Sigmoid colon (tissue), 7 donors: Measurements from ENCODE around the gene COL5A2. TPM values are rescaled to one million over a fixed set of nuclear protein-coding genes. Genes with fewer than 3 reads are reported as not detected.

Experiments
- DNase-seq: peaks from one replicate; pipeline ENCODE4 v3.0.0-alpha.2; 2019
- H3K27ac ChIP-seq, 4 donors: fragments of 200-600 bp; sonication (generic); one replicate each; pipeline ENCODE4 v1.5.1; 2016 to 2019; ENCODE audit warnings: mild to moderate bottlenecking in 1 of 4
- H3K27me3 ChIP-seq, 3 donors: fragments of 200-600 bp; sonication (generic); one replicate each; pipeline ENCODE4 v1.5.1; 2019; ENCODE audit warnings: mild to moderate bottlenecking in 1 of 3
- H3K36me3 ChIP-seq, 4 donors: fragments of 200-600 bp; sonication (generic); one replicate each; pipeline ENCODE4 v1.5.1; 2016 to 2019
- H3K4me1 ChIP-seq, 4 donors: fragments of 200-600 bp; sonication (generic); one replicate each; pipeline ENCODE4 v1.5.1; 2017 to 2019
- H3K4me3 ChIP-seq, 4 donors: fragments of 200-600 bp; sonication (generic); one replicate each; pipeline ENCODE4 v1.5.1; 2017 to 2019; ENCODE audit warnings: mild to moderate bottlenecking in 2 of 4, moderate library complexity in 1 of 4
- H3K9me3 ChIP-seq, 4 donors: fragments of 200-600 bp in 3 of 4; sonication (generic) in 3 of 4; one replicate each; pipeline versions ENCODE4 v1.5.1 to v1.6.1; 2013 to 2019
- EP300 ChIP-seq, 4 donors: sonication (generic); formaldehyde crosslinking; IDR thresholded peaks; one replicate each; pipeline ENCODE4 v1.6.1; 2017; ENCODE audit warnings: antibody characterized with exemption in 4 of 4
- POLR2A ChIP-seq, 2 donors: fragments of 450-650 bp; IDR thresholded peaks; one replicate each; pipeline ENCODE4 v1.6.1; 2016; ENCODE audit warnings: antibody characterized with exemption in 2 of 2, mild to moderate bottlenecking in 2 of 2, moderate library complexity in 2 of 2
- POLR2AphosphoS5 ChIP-seq, 4 donors: sonication (generic); formaldehyde crosslinking; IDR thresholded peaks; one replicate each; pipeline ENCODE4 v1.6.1; 2017; ENCODE audit warnings: antibody characterized with exemption in 4 of 4
- WGBS, 2 donors: extraction: QIAGEN DNeasy Blood & Tissue Kit; methylation state at CpG; one replicate each; pipeline ENCODE4 v1.1.7; 2013; 5-methylcytosine and 5-hydroxymethylcytosine counted together
- intact Hi-C: fragments of 100-400 bp; cut with DNase I; formaldehyde crosslinking; loops from one replicate; pipeline ENCODE4 v1.15.1; 2023
- polyA plus RNA-seq, 3 donors: library from polyadenylated mRNA; stranded (reverse); fragments of 200-250 nt; gene quantifications; one replicate each; pipeline ENCODE4 v1.2.3, GENCODE V29; 2013
- total RNA-seq, 4 donors: library from RNA; depleted of rRNA; stranded (reverse); fragments of >200 nt; gene quantifications; one replicate each; pipeline ENCODE4 v1.1.0, GENCODE V29; 2016
- TF ChIP-seq, protein P1 (sequence below), 4 experiments: fragments of 450-650 bp in 3 of 4; fragments of 200-600 bp in 1 of 4; IDR thresholded peaks; one replicate each; pipeline ENCODE4 v1.5.1; 2016 to 2019; ENCODE audit warnings: antibody characterized with exemption in 4 of 4, mild to moderate bottlenecking in 3 of 4, moderate library complexity in 2 of 4
- donor health status: healthy with polysubstance abuse.
- donor health status: Bipolar disorder and iron deficiency.
- donor health status: healthy.

COL5A2 gene
- total and polyA plus RNA-seq, 7 donors = 3.6 to 164 (median 60.9) TPM

DNA sequence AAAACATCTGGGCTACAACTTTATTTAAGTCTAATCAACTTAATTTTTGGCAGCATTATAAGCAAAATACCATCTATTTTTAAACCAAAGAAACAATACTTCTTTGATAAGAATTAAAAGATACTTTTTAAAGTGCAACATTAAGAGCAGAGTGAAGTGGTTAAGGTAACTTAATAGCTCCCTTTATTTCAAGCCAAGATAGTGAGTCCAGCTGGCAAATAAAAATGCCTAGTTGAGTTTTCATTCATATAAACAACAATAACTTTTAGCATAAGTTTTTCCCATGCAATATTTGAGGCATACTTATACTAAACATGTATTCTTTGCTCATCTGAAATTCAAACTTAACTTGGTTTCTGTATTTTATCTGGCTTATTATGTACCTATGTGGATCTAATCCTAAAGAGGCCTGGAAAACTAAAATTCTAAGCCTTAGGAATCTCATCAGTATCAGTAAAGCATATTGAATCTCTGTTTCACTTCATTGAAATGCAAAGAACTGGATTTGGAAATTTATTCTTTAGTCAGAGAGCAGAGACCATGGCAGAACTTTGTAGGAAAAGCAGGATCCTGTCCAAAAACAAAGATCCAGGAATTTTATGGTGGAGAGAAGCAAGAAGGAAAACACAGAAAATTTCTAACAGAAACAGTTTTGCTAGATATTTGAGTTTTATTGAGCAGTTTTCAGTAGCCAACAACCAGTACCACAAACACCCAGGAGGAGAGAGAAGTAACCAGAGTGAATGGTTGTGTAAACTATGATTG lies 109.5 kb downstream of the COL5A2 start:
- Histone ChIP-seq H3K27ac (no peak overlapping the region), H3K4me3 (no peak overlapping the region), H3K36me3 (peaks cover 17 to 82% (median 29%) of the 10 kb centered on the region in 4 donors), H3K27me3 (no peaks in the 10 kb centered on the region), H3K9me3 (no peaks in the 10 kb centered on the region), H3K4me1 (peaks cover 0 to 11% (median 0%) of the 10 kb centered on the region in 4 donors)
- DNase-seq = no peak
- TF ChIP-seq POLR2A (IDR thresholded peaks at IDR 0.05) (no peak), EP300 (IDR thresholded peaks at IDR 0.05) (no peak), POLR2AphosphoS5 (IDR thresholded peaks at IDR 0.05) (no peak)
- TF ChIP-seq, protein P1, sequence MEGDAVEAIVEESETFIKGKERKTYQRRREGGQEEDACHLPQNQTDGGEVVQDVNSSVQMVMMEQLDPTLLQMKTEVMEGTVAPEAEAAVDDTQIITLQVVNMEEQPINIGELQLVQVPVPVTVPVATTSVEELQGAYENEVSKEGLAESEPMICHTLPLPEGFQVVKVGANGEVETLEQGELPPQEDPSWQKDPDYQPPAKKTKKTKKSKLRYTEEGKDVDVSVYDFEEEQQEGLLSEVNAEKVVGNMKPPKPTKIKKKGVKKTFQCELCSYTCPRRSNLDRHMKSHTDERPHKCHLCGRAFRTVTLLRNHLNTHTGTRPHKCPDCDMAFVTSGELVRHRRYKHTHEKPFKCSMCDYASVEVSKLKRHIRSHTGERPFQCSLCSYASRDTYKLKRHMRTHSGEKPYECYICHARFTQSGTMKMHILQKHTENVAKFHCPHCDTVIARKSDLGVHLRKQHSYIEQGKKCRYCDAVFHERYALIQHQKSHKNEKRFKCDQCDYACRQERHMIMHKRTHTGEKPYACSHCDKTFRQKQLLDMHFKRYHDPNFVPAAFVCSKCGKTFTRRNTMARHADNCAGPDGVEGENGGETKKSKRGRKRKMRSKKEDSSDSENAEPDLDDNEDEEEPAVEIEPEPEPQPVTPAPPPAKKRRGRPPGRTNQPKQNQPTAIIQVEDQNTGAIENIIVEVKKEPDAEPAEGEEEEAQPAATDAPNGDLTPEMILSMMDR (IDR thresholded peaks at IDR 0.05) = no peak
- intact Hi-C loops = no loop called here

GRCh38 chr2:189066037-189066436 lies 113.5 kb downstream of the COL5A2 start:
- Histone ChIP-seq H3K36me3 (peaks cover 14 to 94% (median 25%) of the 10 kb centered on the region in 4 donors), H3K4me3 (no peak overlapping the region), H3K27ac (no peak overlapping the region), H3K27me3 (no peaks in the 10 kb centered on the region), H3K9me3 (no peaks in the 10 kb centered on the region), H3K4me1 (peaks cover 0 to 11% (median 0%) of the 10 kb centered on the region in 4 donors)
- DNase-seq = no peak
- intact Hi-C loops = no loop called here
- TF ChIP-seq, protein P1 (IDR thresholded peaks at IDR 0.05) = no peak
- TF ChIP-seq EP300 (IDR thresholded peaks at IDR 0.05) (no peak), POLR2AphosphoS5 (IDR thresholded peaks at IDR 0.05) (no peak), POLR2A (IDR thresholded peaks at IDR 0.05) (no peak)

- TF ChIP-seq POLR2A (IDR thresholded peaks at IDR 0.05) = no peak
- TF ChIP-seq, protein P1 (IDR thresholded peaks at IDR 0.05) = no peak
- no peak for TF ChIP-seq EP300 (IDR thresholded peaks at IDR 0.05)
- TF ChIP-seq POLR2AphosphoS5 (IDR thresholded peaks at IDR 0.05) = no peak
- Histone ChIP-seq H3K27ac (no peak overlapping the region), H3K9me3 (no peaks in the 10 kb centered on the region), H3K27me3 (no peaks in the 10 kb centered on the region), H3K4me3 (no peak overlapping the region), H3K36me3 (peaks cover 6 to 98% (median 27%) of the 10 kb centered on the region in 4 donors), H3K4me1 (peaks cover 0 to 20% (median 9%) of the 10 kb centered on the region in 4 donors)
- intact Hi-C loops = no loop called here
- DNase-seq = no peak
- WGBS, 2 donors = 12 to 52% methylated on average over 1 of the region's 1 CpG
Measured at GRCh38 chr2:189060096-189060642, 119.4 kb downstream of the COL5A2 start.

- Histone ChIP-seq H3K9me3 (no peaks in the 10 kb centered on the region), H3K4me1 (peaks cover 0 to 20% (median 9%) of the 10 kb centered on the region in 4 donors), H3K27me3 (no peaks in the 10 kb centered on the region), H3K36me3 (peaks cover 19 to 98% (median 25%) of the 10 kb centered on the region in 4 donors), H3K4me3 (no peak overlapping the region), H3K27ac (no peak overlapping the region)
- 90 to 91% methylated on average over 2 of the region's 2 CpGs for WGBS, 2 donors
- DNase-seq = no peak
- intact Hi-C loops = no loop called here
- no peak for TF ChIP-seq EP300 (IDR thresholded peaks at IDR 0.05)
- no peak for TF ChIP-seq POLR2AphosphoS5 (IDR thresholded peaks at IDR 0.05)
- TF ChIP-seq POLR2A (IDR thresholded peaks at IDR 0.05) = no peak
- TF ChIP-seq, protein P1 (IDR thresholded peaks at IDR 0.05) = no peak
Measured at GRCh38 chr2:189057316-189057715, 122.2 kb downstream of the COL5A2 start.
